ENCODE data around the gene MINDY4. TPM values are rescaled to one million over a fixed set of nuclear protein-coding genes. Genes with fewer than 3 reads are reported as not detected.

Gene MINDY4
- total RNA-seq, 1 donor: 10.5 TPM

DNA sequence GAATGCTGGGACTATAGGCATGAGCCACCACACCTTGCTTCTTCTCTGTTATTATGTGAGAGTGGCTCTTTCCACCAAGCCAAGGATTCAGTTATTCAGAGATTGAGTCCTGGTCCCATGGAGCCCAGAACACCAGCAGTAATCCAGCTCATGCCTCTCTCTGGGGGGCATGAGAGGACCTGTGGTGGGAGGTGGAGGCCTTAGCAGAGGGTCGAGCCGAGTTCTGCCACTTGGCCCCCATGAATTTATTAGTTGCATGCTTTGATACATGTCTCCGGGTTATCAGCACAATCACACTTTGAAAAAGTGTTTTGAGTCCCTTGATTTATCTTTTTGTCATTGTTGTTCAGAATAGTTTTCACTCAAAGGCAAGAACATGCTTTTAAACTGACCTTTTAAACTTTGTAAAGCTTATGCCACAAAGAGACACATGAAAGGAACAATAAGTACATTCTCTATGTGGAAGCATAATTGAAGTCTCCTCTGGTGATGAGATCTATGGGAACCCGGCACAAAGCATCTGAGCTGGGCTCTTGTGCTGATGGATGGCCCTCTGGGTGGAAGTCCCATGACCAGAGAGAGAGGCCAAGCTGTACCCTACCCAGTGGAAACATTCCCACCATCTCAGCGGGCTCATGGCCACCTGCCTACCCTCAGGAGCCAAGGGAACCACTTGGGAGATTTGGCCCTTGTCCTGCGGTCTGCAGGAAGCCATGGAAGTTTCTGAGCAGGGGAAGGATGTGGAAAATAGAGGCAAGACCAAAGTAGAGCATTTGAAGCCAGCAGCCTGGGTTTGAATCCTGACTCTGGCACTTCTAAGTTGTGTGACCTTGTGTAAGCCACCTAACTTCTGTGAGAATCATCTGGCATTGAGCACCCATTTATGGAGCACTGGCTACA is 53.9 kb downstream of the MINDY4 start:
- Histone ChIP-seq H3K79me2 (ENCODE audit: insufficient read depth, low read length) (no peaks in the 10 kb centered on the region), H4K20me1 (ENCODE audit: insufficient read depth, low read length) (peaks cover 4% of the 10 kb centered on the region), H3K9me3 (ENCODE audit: low read depth, low read length) (no peaks in the 10 kb centered on the region), H3K4me3 (ENCODE audit: insufficient read depth, low read length) (no peak overlapping the region), H3K27ac (ENCODE audit: low read depth, low read length) (no peak overlapping the region), H3K4me2 (ENCODE audit: insufficient read depth, low read length) (no peak overlapping the region), H3K36me3 (ENCODE audit: insufficient read depth, low read length) (no peaks in the 10 kb centered on the region), H3K27me3 (ENCODE audit: insufficient read depth, low read length) (no peaks in the 10 kb centered on the region), H3K4me1 (ENCODE audit: insufficient read depth, low read length) (no peaks in the 10 kb centered on the region), H2AFZ (ENCODE audit: low read length) (no peak overlapping the region)
- TF ChIP-seq, protein P1, sequence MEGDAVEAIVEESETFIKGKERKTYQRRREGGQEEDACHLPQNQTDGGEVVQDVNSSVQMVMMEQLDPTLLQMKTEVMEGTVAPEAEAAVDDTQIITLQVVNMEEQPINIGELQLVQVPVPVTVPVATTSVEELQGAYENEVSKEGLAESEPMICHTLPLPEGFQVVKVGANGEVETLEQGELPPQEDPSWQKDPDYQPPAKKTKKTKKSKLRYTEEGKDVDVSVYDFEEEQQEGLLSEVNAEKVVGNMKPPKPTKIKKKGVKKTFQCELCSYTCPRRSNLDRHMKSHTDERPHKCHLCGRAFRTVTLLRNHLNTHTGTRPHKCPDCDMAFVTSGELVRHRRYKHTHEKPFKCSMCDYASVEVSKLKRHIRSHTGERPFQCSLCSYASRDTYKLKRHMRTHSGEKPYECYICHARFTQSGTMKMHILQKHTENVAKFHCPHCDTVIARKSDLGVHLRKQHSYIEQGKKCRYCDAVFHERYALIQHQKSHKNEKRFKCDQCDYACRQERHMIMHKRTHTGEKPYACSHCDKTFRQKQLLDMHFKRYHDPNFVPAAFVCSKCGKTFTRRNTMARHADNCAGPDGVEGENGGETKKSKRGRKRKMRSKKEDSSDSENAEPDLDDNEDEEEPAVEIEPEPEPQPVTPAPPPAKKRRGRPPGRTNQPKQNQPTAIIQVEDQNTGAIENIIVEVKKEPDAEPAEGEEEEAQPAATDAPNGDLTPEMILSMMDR (IDR thresholded peaks at IDR 0.05; ENCODE audit: extremely low read depth, low read depth, low read length): no peak
- DNase-seq (ENCODE audit: insufficient read length, low spot score, missing footprints): no peak

DNA sequence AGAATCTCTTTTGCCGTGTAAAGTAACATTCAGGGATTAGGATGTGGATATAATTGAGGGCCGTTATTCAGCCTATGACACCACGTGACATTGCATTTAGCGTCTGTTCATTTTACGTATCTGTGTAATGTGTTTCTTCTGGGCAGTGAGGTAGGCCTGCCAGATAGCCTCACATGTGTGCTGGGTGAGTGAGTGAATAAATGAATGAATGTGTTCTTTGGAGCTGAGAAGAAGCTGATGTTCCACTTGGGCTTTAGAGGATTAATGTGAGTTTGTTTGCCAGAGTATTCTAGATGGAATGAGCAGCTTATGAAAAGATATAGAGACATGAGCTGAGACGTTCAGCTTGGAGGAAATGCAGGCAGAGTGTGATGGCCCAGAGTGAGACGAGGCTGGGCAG is 55.0 kb downstream of the MINDY4 start:
- H3K9me3 ChIP-seq (ENCODE audit: low read depth, low read length): no peaks in the 10 kb centered on the region
- H3K27me3 ChIP-seq (ENCODE audit: insufficient read depth, low read length): no peaks in the 10 kb centered on the region
- no peak overlapping the region for H2AFZ ChIP-seq (ENCODE audit: low read length)
- H3K4me2 ChIP-seq (ENCODE audit: insufficient read depth, low read length): no peak overlapping the region
- no peak for DNase-seq (ENCODE audit: insufficient read length, low spot score, missing footprints)
- H4K20me1 ChIP-seq (ENCODE audit: insufficient read depth, low read length): peaks cover 4% of the 10 kb centered on the region
- no peaks in the 10 kb centered on the region for H3K4me1 ChIP-seq (ENCODE audit: insufficient read depth, low read length)
- no peak overlapping the region for H3K4me3 ChIP-seq (ENCODE audit: insufficient read depth, low read length)
- no peaks in the 10 kb centered on the region for H3K36me3 ChIP-seq (ENCODE audit: insufficient read depth, low read length)
- TF ChIP-seq, protein P1 (IDR thresholded peaks at IDR 0.05; ENCODE audit: extremely low read depth, low read depth, low read length): no peak
- H3K27ac ChIP-seq (ENCODE audit: low read depth, low read length): no peak overlapping the region
- no peaks in the 10 kb centered on the region for H3K79me2 ChIP-seq (ENCODE audit: insufficient read depth, low read length)

DNA sequence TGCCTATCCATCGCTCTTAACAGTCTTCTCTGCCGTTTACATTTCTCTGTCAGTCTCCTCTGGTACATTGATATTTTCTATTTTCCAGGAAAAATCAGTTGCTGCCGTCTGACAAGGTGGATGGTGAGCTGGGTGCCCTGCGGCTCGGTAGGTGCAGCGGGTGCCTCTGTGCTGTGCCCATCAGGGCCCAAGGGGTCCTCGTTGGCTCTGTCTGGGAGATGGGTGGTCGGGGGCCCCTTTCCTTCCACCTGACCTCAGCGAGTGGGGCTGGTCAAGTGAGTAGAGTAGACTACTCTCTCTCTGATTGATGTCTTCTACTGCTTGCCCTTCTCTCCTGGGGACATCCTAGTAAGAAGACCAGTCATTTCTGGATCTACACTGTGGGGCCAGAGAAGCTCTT is 57.4 kb downstream of the MINDY4 start:
- Histone ChIP-seq H2AFZ (ENCODE audit: low read length) (no peak overlapping the region), H3K27me3 (ENCODE audit: insufficient read depth, low read length) (no peaks in the 10 kb centered on the region), H4K20me1 (ENCODE audit: insufficient read depth, low read length) (peaks cover 4% of the 10 kb centered on the region), H3K27ac (ENCODE audit: low read depth, low read length) (no peak overlapping the region), H3K36me3 (ENCODE audit: insufficient read depth, low read length) (no peaks in the 10 kb centered on the region), H3K79me2 (ENCODE audit: insufficient read depth, low read length) (no peaks in the 10 kb centered on the region), H3K4me3 (ENCODE audit: insufficient read depth, low read length) (no peak overlapping the region), H3K4me1 (ENCODE audit: insufficient read depth, low read length) (no peaks in the 10 kb centered on the region), H3K9me3 (ENCODE audit: low read depth, low read length) (no peaks in the 10 kb centered on the region), H3K4me2 (ENCODE audit: insufficient read depth, low read length) (no peak overlapping the region)
- no peak for DNase-seq (ENCODE audit: insufficient read length, low spot score, missing footprints)
- TF ChIP-seq, protein P1 (IDR thresholded peaks at IDR 0.05; ENCODE audit: extremely low read depth, low read depth, low read length): no peak

DNA sequence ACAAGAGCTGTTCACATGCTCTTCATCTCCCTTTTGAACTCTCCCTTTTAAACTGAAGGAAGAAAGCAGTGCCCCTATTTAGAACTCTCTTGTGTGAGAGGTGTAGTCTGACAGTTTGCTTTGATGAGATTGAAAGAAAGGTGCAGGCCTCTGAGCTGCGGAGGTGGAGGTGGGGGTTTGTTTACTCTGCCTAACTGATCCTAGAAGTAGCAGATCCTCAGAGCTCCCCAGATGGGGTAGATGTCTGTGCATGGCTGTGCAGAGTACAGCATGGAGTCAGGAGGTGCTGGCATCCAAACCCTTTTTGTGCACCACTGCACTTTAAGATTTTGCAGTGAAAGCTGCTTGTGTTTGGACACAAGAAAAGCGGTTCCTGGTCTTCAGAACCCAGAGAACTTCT is 58.3 kb downstream of the MINDY4 start:
- no peak overlapping the region for H3K4me2 ChIP-seq (ENCODE audit: insufficient read depth, low read length)
- H2AFZ ChIP-seq (ENCODE audit: low read length): no peak overlapping the region
- peaks cover 3% of the 10 kb centered on the region for H3K9me3 ChIP-seq (ENCODE audit: low read depth, low read length)
- no peak for DNase-seq (ENCODE audit: insufficient read length, low spot score, missing footprints)
- H3K36me3 ChIP-seq (ENCODE audit: insufficient read depth, low read length): no peaks in the 10 kb centered on the region
- peaks cover 4% of the 10 kb centered on the region for H4K20me1 ChIP-seq (ENCODE audit: insufficient read depth, low read length)
- H3K27ac ChIP-seq (ENCODE audit: low read depth, low read length): no peak overlapping the region
- no peaks in the 10 kb centered on the region for H3K4me1 ChIP-seq (ENCODE audit: insufficient read depth, low read length)
- H3K4me3 ChIP-seq (ENCODE audit: insufficient read depth, low read length): no peak overlapping the region
- no peaks in the 10 kb centered on the region for H3K27me3 ChIP-seq (ENCODE audit: insufficient read depth, low read length)
- TF ChIP-seq, protein P1 (IDR thresholded peaks at IDR 0.05; ENCODE audit: extremely low read depth, low read depth, low read length): no peak
- no peaks in the 10 kb centered on the region for H3K79me2 ChIP-seq (ENCODE audit: insufficient read depth, low read length)
